Stomach (tissue), 9 donors: Measurements from ENCODE around the gene MAP3K14. TPM values are rescaled to one million over a fixed set of nuclear protein-coding genes. Genes with fewer than 3 reads are reported as not detected.

ENCODE experiments used
- DNase-seq, 2 donors: peaks; one replicate each; pipeline versions ENCODE4 v3.0.0 to v3.0.0-alpha.2; 2013 to 2019
- H3K27ac ChIP-seq, 5 donors: fragments of 200-600 bp in 4 of 5; sonication (generic) in 4 of 5; one replicate each; pipeline ENCODE4 v1.5.1; 2013 to 2019; ENCODE audit warnings: mild to moderate bottlenecking in 1 of 5, moderate library complexity in 1 of 5
- H3K27me3 ChIP-seq, 3 donors: fragments of 200-600 bp; sonication (generic); one replicate each; pipeline ENCODE4 v1.5.1; 2017 to 2019; ENCODE audit warnings: mixed run types in 1 of 3
- H3K36me3 ChIP-seq, 4 donors: fragments of 200-600 bp; sonication (generic); 1 replicate in 3 of 4; 2 replicates in 1 of 4; pipeline ENCODE4 v1.5.1; 2016 to 2019
- H3K4me1 ChIP-seq, 4 donors: fragments of 200-600 bp; sonication (generic); one replicate each; pipeline ENCODE4 v1.5.1; 2016 to 2019
- H3K4me3 ChIP-seq, 4 donors: fragments of 200-600 bp; sonication (generic) in 3 of 4; one replicate each; pipeline ENCODE4 v1.5.1; 2016 to 2019; ENCODE audit warnings: mild to moderate bottlenecking in 1 of 4
- H3K9me3 ChIP-seq, 4 donors: fragments of 200-600 bp; sonication (generic); one replicate each; pipeline ENCODE4 v1.5.1; 2016 to 2019
- CTCF ChIP-seq, 7 experiments: fragments of 450-650 bp in 4 of 7; fragments of 200-600 bp in 3 of 7; sonication (generic) in 3 of 7; IDR thresholded peaks; one replicate each; pipeline ENCODE4 v1.5.1; 2016 to 2019; ENCODE audit warnings: antibody characterized with exemption in 7 of 7, control low read depth in 2 of 7, mild to moderate bottlenecking in 1 of 7
- EP300 ChIP-seq: sonication (generic); formaldehyde crosslinking; IDR thresholded peaks from one replicate; pipeline ENCODE4 v1.6.1; 2017; ENCODE audit warnings: antibody characterized with exemption
- POLR2A ChIP-seq, 4 donors: fragments of 450-650 bp; IDR thresholded peaks; one replicate each; pipeline ENCODE4 v1.6.1; 2016; ENCODE audit warnings: antibody characterized with exemption in 4 of 4, control low read depth in 2 of 4, mild to moderate bottlenecking in 1 of 4, moderate library complexity in 1 of 4
- POLR2AphosphoS5 ChIP-seq, 3 donors: sonication (generic); formaldehyde crosslinking; IDR thresholded peaks; one replicate each; pipeline ENCODE4 v1.6.1; 2016; ENCODE audit warnings: antibody characterized with exemption in 3 of 3
- WGBS, 5 donors: extraction: QIAGEN DNeasy Blood & Tissue Kit in 3 of 5; methylation state at CpG; one replicate each; pipeline versions ENCODE4 v1.1.5 to v1.1.7; 2013 to 2018; 5-methylcytosine and 5-hydroxymethylcytosine counted together
- intact Hi-C: fragments of 100-400 bp; cut with DNase I; formaldehyde crosslinking; loops from one replicate; pipeline ENCODE4 v1.15.1; 2023; ENCODE audit warnings: low total_unique reads
- polyA plus RNA-seq, 3 donors: library from polyadenylated mRNA; stranded (reverse); fragments of 200-250 nt; gene quantifications; one replicate each; pipeline ENCODE4 v1.2.3, GENCODE V29; 2013
- total RNA-seq, 5 donors: library from RNA; depleted of rRNA; stranded (reverse); fragments of >200 nt; gene quantifications; one replicate each; pipeline versions ENCODE4 v1.1.0 to v1.2.3, GENCODE V29; 2014 to 2016
- donor health status: healthy with polysubstance abuse.
- donor health status: Bipolar disorder and iron deficiency.
- donor health status: healthy.

The MAP3K14 gene
- total and polyA plus RNA-seq, 8 donors: 1.2 to 17.7 (median 8.1) TPM

GRCh38 chr17:45232514-45233422 lies 84.1 kb downstream of the MAP3K14 start:
- Histone ChIP-seq H3K27ac (no peak overlapping the region), H3K4me3 (no peak overlapping the region), H3K4me1 (peaks cover 14 to 59% (median 37%) of the 10 kb centered on the region in 4 donors), H3K27me3 (peaks cover 0 to 12% (median 0%) of the 10 kb centered on the region in 3 donors), H3K9me3 (no peaks in the 10 kb centered on the region), H3K36me3 (peaks cover 0 to 29% (median 7%) of the 10 kb centered on the region in 4 donors)
- 85 to 90% (median 89%) methylated on average over 8 to 9 of the region's 9 CpGs for WGBS, 5 donors
- no peak for TF ChIP-seq EP300
- TF ChIP-seq POLR2A (IDR thresholded peaks at IDR 0.05): no peak
- TF ChIP-seq POLR2AphosphoS5 (IDR thresholded peaks at IDR 0.05): no peak
- no peak for TF ChIP-seq CTCF (IDR thresholded peaks at IDR 0.05)
- intact Hi-C loops: no loop called here
- no peak for DNase-seq

- Histone ChIP-seq H3K27me3 (peaks cover 0 to 8% (median 0%) of the 10 kb centered on the region in 3 donors), H3K4me3 (no peak overlapping the region), H3K4me1 (peaks cover 24 to 71% (median 48%) of the 10 kb centered on the region in 4 donors), H3K36me3 (peaks cover 0 to 20% (median 3%) of the 10 kb centered on the region in 4 donors), H3K9me3 (no peaks in the 10 kb centered on the region), H3K27ac (peak overlapping the region in 3 of 5 donors; percentile 85 to 93 (median 92))
- intact Hi-C loops: no loop called here
- DNase-seq: peak; percentile 56 to 59
- 61 to 84% (median 68%) methylated on average over 9 to 19 of the region's 19 CpGs for WGBS, 5 donors
- TF ChIP-seq POLR2AphosphoS5 (IDR thresholded peaks at IDR 0.05): no peak
- TF ChIP-seq CTCF (IDR thresholded peaks at IDR 0.05): peak in 2 of 7 experiments; percentile 30 to 36
Observed at GRCh38 chr17:45231481-45232116, 85.2 kb downstream of the MAP3K14 start.

- TF ChIP-seq POLR2A (IDR thresholded peaks at IDR 0.05) (no peak), EP300 (no peak), POLR2AphosphoS5 (IDR thresholded peaks at IDR 0.05) (no peak), CTCF (IDR thresholded peaks at IDR 0.05) (no peak)
- peak in 1 of 2 donors; percentile 79 for DNase-seq
- H3K27ac ChIP-seq: peak overlapping the region in 3 of 5 donors; percentile 85 to 93 (median 92)
- peaks cover 0 to 3% (median 0%) of the 10 kb centered on the region in 3 donors for H3K27me3 ChIP-seq
- H3K4me1 ChIP-seq: peaks cover 24 to 75% (median 49%) of the 10 kb centered on the region in 4 donors
- H3K4me3 ChIP-seq: no peak overlapping the region
- intact Hi-C loops: no loop called here
- WGBS, 5 donors: 35 to 49% (median 41%) methylated on average over 10 to 12 of the region's 12 CpGs
- peaks cover 0 to 15% (median 3%) of the 10 kb centered on the region in 4 donors for H3K36me3 ChIP-seq
- H3K9me3 ChIP-seq: no peaks in the 10 kb centered on the region
Observed at GRCh38 chr17:45230787-45231480, 85.9 kb downstream of the MAP3K14 start.

GRCh38 chr17:45230410-45230786 lies 86.4 kb downstream of the MAP3K14 start:
- Histone ChIP-seq H3K4me1 (peaks cover 24 to 71% (median 49%) of the 10 kb centered on the region in 4 donors), H3K9me3 (no peaks in the 10 kb centered on the region), H3K27me3 (no peaks in the 10 kb centered on the region), H3K27ac (peak overlapping the region in 3 of 5 donors; percentile 85 to 93 (median 92)), H3K36me3 (peaks cover 0 to 12% (median 3%) of the 10 kb centered on the region in 4 donors), H3K4me3 (no peak overlapping the region)
- intact Hi-C loops: no loop called here
- no peak for DNase-seq
- no peak for TF ChIP-seq POLR2AphosphoS5 (IDR thresholded peaks at IDR 0.05)
- WGBS, 5 donors: 80 to 96% (median 88%) methylated on average over 4 of the region's 4 CpGs
